Endothelial cell of umbilical vein (primary cell): Measurements from ENCODE around the gene CAP2. TPM values are rescaled to one million over a fixed set of nuclear protein-coding genes. Genes with fewer than 3 reads are reported as not detected.

Experiments
- BruUV-seq: library from RNA; stranded (reverse); fragments of 400-500 nt; replicated peaks from 2 replicates; lab custom pipeline; 2021; lab: Mats Ljungman, UMichigan
- CTCF ChIA-PET: fragments of 300-600, 350-600 bp; sonication (Branson Sonifier 250); formaldehyde crosslinking; loops from one replicate; lab custom pipeline; 2021; ENCODE audit warnings: antibody characterized with exemption, inconsistent platforms; lab: Charles Lee
- POLR2A ChIA-PET: fragments of 300-600, 350-600 bp; sonication (Branson Sonifier 250); formaldehyde crosslinking; loops from one replicate; lab custom pipeline; 2021; ENCODE audit warnings: antibody characterized with exemption, inconsistent platforms; lab: Charles Lee
- DNase-seq: peaks from one replicate; pipeline ENCODE4 v3.0.0-alpha.2; 2011; ENCODE audit warnings: low read depth, low spot score
- FAIRE-seq: peaks from 2 replicates; lab custom pipeline; 2011; peaks lifted over from hg19 to GRCh38; lab: Jason Lieb, UNC
- H2AFZ ChIP-seq: 2 replicates; pipeline ENCODE4 v1.6.0; 2012; ENCODE audit warnings: low read depth, low read length, control low read depth, inconsistent platforms
- H3K27ac ChIP-seq: 2 replicates; pipeline ENCODE4 v1.5.1; 2011; ENCODE audit warnings: low read depth, mild to moderate bottlenecking, control low read depth, low read length, moderate library complexity; ENCODE audit not compliant: insufficient read depth
- H3K27me3 ChIP-seq, 2 experiments: 2 replicates each; pipeline versions ENCODE4 v1.6.0 to v1.6.1; 2011; ENCODE audit warnings: low read length in 2 of 2, mixed read lengths in 1 of 2; ENCODE audit not compliant: control insufficient read depth in 2 of 2, insufficient read depth in 2 of 2
- H3K36me3 ChIP-seq, 2 experiments: 2 replicates in 1 of 2; 3 replicates in 1 of 2; pipeline ENCODE4 v1.5.1; 2011; ENCODE audit warnings: low read length in 2 of 2, mild to moderate bottlenecking in 1 of 2, moderate library complexity in 1 of 2; ENCODE audit not compliant: control insufficient read depth in 2 of 2, insufficient read depth in 2 of 2; ENCODE audit errors: extremely low read depth in 1 of 2
- H3K4me1 ChIP-seq: 3 replicates; pipeline ENCODE4 v1.5.1; 2011; ENCODE audit warnings: mild to moderate bottlenecking, low read length; ENCODE audit not compliant: control insufficient read depth, insufficient read depth; ENCODE audit errors: extremely low read depth
- H3K4me2 ChIP-seq: 2 replicates; pipeline ENCODE4 v1.6.1; 2011; ENCODE audit warnings: low read length, control low read depth, mixed read lengths; ENCODE audit not compliant: insufficient read depth
- H3K4me3 ChIP-seq, 3 experiments: fragments of 200-600 bp in 1 of 3; sonication (generic), shearing (Covaris generic) in 1 of 3; replicated peaks in 1 of 3; 2 replicates each; pipeline ENCODE4 v1.5.1; 2011 to 2016; ENCODE audit warnings: control low read depth in 3 of 3, low read length in 3 of 3, mild to moderate bottlenecking in 2 of 3, inconsistent platforms in 1 of 3, low read depth in 1 of 3, moderate library complexity in 1 of 3; ENCODE audit not compliant: insufficient read depth in 1 of 3
- H3K79me2 ChIP-seq: 2 replicates; pipeline ENCODE4 v1.6.0; 2012; ENCODE audit warnings: low read length, inconsistent platforms; ENCODE audit not compliant: control insufficient read depth, insufficient read depth
- H3K9ac ChIP-seq: replicated peaks from 2 replicates; pipeline ENCODE3; 2011; ENCODE audit warnings: low read length, control low read depth; ENCODE audit not compliant: insufficient read depth; ENCODE audit errors: extremely low read depth
- H3K9me1 ChIP-seq: replicated peaks from 3 replicates; pipeline ENCODE4 v1.6.0; 2011; ENCODE audit warnings: mild to moderate bottlenecking, low read length; ENCODE audit not compliant: control insufficient read depth, insufficient read depth; ENCODE audit errors: extremely low read depth
- H3K9me3 ChIP-seq: replicated peaks from 2 replicates; pipeline ENCODE4 v1.5.1; 2012; ENCODE audit warnings: low read length, inconsistent platforms; ENCODE audit not compliant: control insufficient read depth, insufficient read depth
- H4K20me1 ChIP-seq: replicated peaks from 2 replicates; pipeline ENCODE3; 2011; ENCODE audit warnings: mild to moderate bottlenecking, low read length; ENCODE audit not compliant: control insufficient read depth, insufficient read depth; ENCODE audit errors: extremely low read depth
- CTCF ChIP-seq, 2 donors: IDR thresholded peaks; 1 replicate in 1 of 2; 2 replicates in 1 of 2; pipeline ENCODE4 v1.5.1; 2011; ENCODE audit warnings: low read length in 2 of 2, mild to moderate bottlenecking in 2 of 2, moderate library complexity in 2 of 2, control low read depth in 1 of 2, inconsistent platforms in 1 of 2, low read depth in 1 of 2; ENCODE audit not compliant: insufficient read depth in 1 of 2; ENCODE audit errors: extremely low read depth in 1 of 2
- EZH2 ChIP-seq: IDR thresholded peaks from 2 replicates; pipeline ENCODE4 v1.6.1; 2012; ENCODE audit warnings: borderline replicate concordance, low read depth, mild to moderate bottlenecking, moderate library complexity, low read length, inconsistent platforms; ENCODE audit not compliant: severe bottlenecking
- FOS ChIP-seq: IDR thresholded peaks from 2 replicates; pipeline ENCODE4 v1.6.1; 2011; ENCODE audit warnings: mild to moderate bottlenecking, low read length, moderate library complexity, borderline replicate concordance; ENCODE audit not compliant: insufficient read depth
- GATA2 ChIP-seq: IDR thresholded peaks from 2 replicates; pipeline ENCODE4 v1.7.0; 2011; ENCODE audit warnings: low read depth, mild to moderate bottlenecking, moderate library complexity, mixed read lengths, low read length; ENCODE audit not compliant: insufficient read length, insufficient read depth
- JUN ChIP-seq: IDR thresholded peaks from 2 replicates; pipeline ENCODE4 v1.6.1; 2011; ENCODE audit warnings: borderline replicate concordance, low read depth; ENCODE audit not compliant: insufficient read length, insufficient read depth
- MAX ChIP-seq: IDR thresholded peaks from 2 replicates; pipeline ENCODE4 v1.6.1; 2011; ENCODE audit not compliant: insufficient read depth, insufficient read length
- MYC ChIP-seq: IDR thresholded peaks from one replicate; pipeline ENCODE4 v1.6.1; 2011; ENCODE audit warnings: mild to moderate bottlenecking, low read depth, low read length
- POLR2A ChIP-seq: IDR thresholded peaks from 2 replicates; pipeline ENCODE4 v1.6.1; 2012; ENCODE audit warnings: low read depth, mild to moderate bottlenecking, control low read depth, low read length
- POLR2AphosphoS5 ChIP-seq: IDR thresholded peaks from 2 replicates; pipeline ENCODE4 v1.6.1; 2012; ENCODE audit warnings: low read depth, mild to moderate bottlenecking, control low read depth, low read length, moderate library complexity; ENCODE audit not compliant: insufficient read depth
- dilution Hi-C: fragments of 300-500 bp; cut with MboI; formaldehyde crosslinking; loops from one replicate; pipeline ENCODE4 v1.15.0; 2019; ENCODE audit warnings: low sequenced_read_pairs; ENCODE audit not compliant: extremely low pct_ligation_motif_present
- intact Hi-C: fragments of 100-400 bp; cut with micrococcal nuclease; formaldehyde crosslinking; loops from one replicate; pipeline ENCODE4 v1.10.0; 2022
- polyA plus RNA-seq, 4 experiments: library from polyadenylated mRNA; depleted of rRNA in 3 of 4; stranded (reverse) in 3 of 4; unstranded in 1 of 4; fragments of >200 nt; gene quantifications; 2 replicates each; pipeline versions ENCODE4 v1.2.1 to v1.2.3, GENCODE V29; 2011 to 2012; ENCODE audit warnings: missing spikeins in 1 of 4
- total RNA-seq: library from RNA; stranded (reverse); gene quantifications from 2 replicates; pipeline ENCODE4 v1.2.3, GENCODE V29; 2021

Gene CAP2
- total and polyA plus RNA-seq, 2 donors (not counting 3 experiments of a cell fraction or from before 2014, with no cell fraction given) = 12.2 to 21.3 TPM

GRCh38 chr6:17396256-17396655, 2.9 kb downstream of the CAP2 start:
- intact Hi-C loops = no loop called here

More at GRCh38 chr6:17396256-17396655, 2.9 kb downstream of the CAP2 start:
- no peak overlapping the region for H3K4me2 ChIP-seq
- H2AFZ ChIP-seq = no peak overlapping the region
- H3K79me2 ChIP-seq = no peaks in the 10 kb centered on the region
- H3K36me3 ChIP-seq = no peaks in the 10 kb centered on the region
- no peak overlapping the region for H3K27ac ChIP-seq
- DNase-seq (no peak), FAIRE-seq (no peak)
- H3K4me1 ChIP-seq = peaks cover 11% of the 10 kb centered on the region
- ChIA-PET POLR2A (no interaction called here), CTCF (no interaction called here)
- no peaks in the 10 kb centered on the region for H3K27me3 ChIP-seq
- no peaks in the 10 kb centered on the region for H4K20me1 ChIP-seq
- H3K9me3 ChIP-seq = no peaks in the 10 kb centered on the region
- dilution Hi-C loops = no loop called here
- no TSS peak for BruUV-seq
- no peak for TF ChIP-seq GATA2
- no peak for TF ChIP-seq FOS
- no peak for TF ChIP-seq POLR2AphosphoS5
- no peak for TF ChIP-seq CTCF (IDR thresholded peaks at IDR 0.05; ENCODE audit: extremely low read depth in 1 of 2, insufficient read depth in 1 of 2, low read depth in 1 of 2, low read length in 2 of 2)
- no peak for TF ChIP-seq POLR2A
- no peak for TF ChIP-seq EZH2
- TF ChIP-seq JUN = no peak
- TF ChIP-seq MAX = no peak
- no peak for TF ChIP-seq MYC
- no peak overlapping the region for H3K4me3 ChIP-seq
- no peak overlapping the region for H3K9ac ChIP-seq
- H3K9me1 ChIP-seq = no peaks in the 10 kb centered on the region
